HEK293T (cell line): ENCODE data around the gene CD2BP2.

Experiments
- ARNT ChIP-seq: fragments of 450-650 bp; IDR thresholded peaks from 2 replicates; pipeline ENCODE4 v1.6.1; 2017; ENCODE audit warnings: mild to moderate bottlenecking
- BHLHE40 ChIP-seq: fragments of 450-650 bp; IDR thresholded peaks from 2 replicates; pipeline ENCODE4 v1.6.1; 2016; ENCODE audit warnings: mild to moderate bottlenecking, moderate library complexity, borderline replicate concordance
- ELF4 ChIP-seq: fragments of 450-650 bp; IDR thresholded peaks from 2 replicates; pipeline ENCODE4 v1.6.1; 2017; ENCODE audit warnings: antibody characterized with exemption
- FOXK2 ChIP-seq: fragments of 450-650 bp; IDR thresholded peaks from 2 replicates; pipeline ENCODE4 v1.6.1; 2016; ENCODE audit warnings: mild to moderate bottlenecking
- SP1 ChIP-seq: fragments of 450-650 bp; IDR thresholded peaks from 2 replicates; pipeline ENCODE4 v1.6.1; 2017
- ZNF384 ChIP-seq: fragments of 450-650 bp; IDR thresholded peaks from 2 replicates; pipeline ENCODE4 v1.6.1; 2016

- no peak for TF ChIP-seq ZNF384
- TF ChIP-seq SP1 = no peak
- TF ChIP-seq BHLHE40 = no peak
- TF ChIP-seq ARNT = no peak
- no peak for TF ChIP-seq FOXK2
- TF ChIP-seq ELF4 = no peak
Measured at GRCh38 chr16:30356401-30357084, 1.4 kb upstream of the CD2BP2 start.
